PC-9 (cell line): ENCODE measurements around the gene KIDINS220. TPM values are rescaled to one million over a fixed set of nuclear protein-coding genes. Genes with fewer than 3 reads are reported as not detected.

ENCODE experiments used
- BruUV-seq: library from RNA; stranded (reverse); fragments of 400-500 nt; replicated peaks from 2 replicates; lab custom pipeline; 2021; lab: Mats Ljungman, UMichigan
- CTCF ChIA-PET: fragments of 300-600 bp; sonication (Branson Sonifier 250); formaldehyde crosslinking; loops from one replicate; lab custom pipeline; 2022; ENCODE audit warnings: antibody characterized with exemption; lab: Charles Lee
- POLR2A ChIA-PET: fragments of 300-600 bp; sonication (Branson Sonifier 250); formaldehyde crosslinking; loops from one replicate; lab custom pipeline; 2022; ENCODE audit warnings: antibody characterized with exemption; ENCODE audit not compliant: unreplicated experiment; lab: Charles Lee
- DNase-seq, 2 experiments: peaks; one replicate each; pipeline versions ENCODE4 v3.0.0 to v3.0.0-alpha.2; 2015 to 2022; ENCODE audit warnings: mixed read lengths in 1 of 2
- H2AFZ ChIP-seq: fragments of 200-600 bp; sonication (generic); 2 replicates; pipeline ENCODE4 v1.8.1; 2017; ENCODE audit warnings: antibody characterized with exemption
- H3F3A ChIP-seq: fragments of 200-600 bp; sonication (generic); 2 replicates; pipeline ENCODE4 v1.8.1; 2017; ENCODE audit warnings: antibody characterized with exemption, mild to moderate bottlenecking, low read depth; ENCODE audit not compliant: insufficient read depth
- H3K27ac ChIP-seq: fragments of 200-600 bp; sonication (generic); 2 replicates; pipeline ENCODE4 v1.6.1; 2016; ENCODE audit warnings: mixed run types
- H3K27me3 ChIP-seq: fragments of 200-600 bp; sonication (generic); 2 replicates; pipeline ENCODE4 v1.6.1; 2016; ENCODE audit warnings: low read depth, mixed run types; ENCODE audit not compliant: insufficient read depth
- H3K36me3 ChIP-seq: fragments of 200-600 bp; sonication (generic); 2 replicates; pipeline ENCODE4 v1.6.1; 2016; ENCODE audit warnings: low read depth, mixed run types
- H3K4me1 ChIP-seq: fragments of 200-600 bp; sonication (generic); replicated peaks from 2 replicates; pipeline ENCODE4 v1.6.1; 2016; ENCODE audit warnings: mixed run types; ENCODE audit not compliant: insufficient read depth
- H3K4me2 ChIP-seq: fragments of 200-600 bp; sonication (generic); 2 replicates; pipeline ENCODE4 v1.6.1; 2017; ENCODE audit warnings: mixed run types
- H3K4me3 ChIP-seq: fragments of 200-600 bp; sonication (generic); 2 replicates; pipeline ENCODE4 v1.6.1; 2016; ENCODE audit warnings: mixed run types
- H3K79me2 ChIP-seq: fragments of 200-600 bp; sonication (generic); 2 replicates; pipeline ENCODE4 v1.6.1; 2017; ENCODE audit warnings: low read depth, mixed run types
- H3K9me2 ChIP-seq: fragments of 200-600 bp; sonication (generic); 2 replicates; pipeline ENCODE4 v1.8.1; 2017; ENCODE audit warnings: mild to moderate bottlenecking; ENCODE audit not compliant: insufficient read depth
- H3K9me3 ChIP-seq: fragments of 200-600 bp; sonication (generic); 2 replicates; pipeline ENCODE4 v1.8.1; 2016; ENCODE audit warnings: low read depth; ENCODE audit not compliant: insufficient read depth
- H4K20me1 ChIP-seq: fragments of 200-600 bp; sonication (generic); 2 replicates; pipeline ENCODE4 v1.8.1; 2017; ENCODE audit not compliant: insufficient read depth
- CTCF ChIP-seq: fragments of 200-600 bp; sonication (generic); conservative IDR thresholded peaks from 2 replicates; pipeline ENCODE4 v1.6.1; 2017; ENCODE audit warnings: mixed run types, antibody characterized with exemption, mild to moderate bottlenecking, moderate library complexity
- EZH2 ChIP-seq: fragments of 200-600 bp; sonication (generic); IDR thresholded peaks from 2 replicates; pipeline ENCODE4 v1.8.0; 2017; ENCODE audit warnings: antibody characterized with exemption, low read depth
- intact Hi-C: fragments of 100-400 bp; cut with micrococcal nuclease; formaldehyde crosslinking; loops from one replicate; pipeline ENCODE4 v1.10.0; 2022; ENCODE audit not compliant: unreplicated experiment
- total RNA-seq: library from RNA; stranded (reverse); gene quantifications from 2 replicates; pipeline ENCODE4 v1.2.3, GENCODE V29; 2021

The KIDINS220 gene
- total RNA-seq, 1 experiment from 2014 or later = 13.9 TPM

GRCh38 chr2:8827729-8828128, 9.7 kb downstream of the KIDINS220 start:
- no peak for DNase-seq
- Histone ChIP-seq H3K4me1 (no peaks in the 10 kb centered on the region), H3K9me3 (no peaks in the 10 kb centered on the region), H2AFZ (no peak overlapping the region), H3K27me3 (no peaks in the 10 kb centered on the region), H3F3A (0 out of 2 replicates have a peak, but pooled peaks cover 3% of the 10 kb centered on the region), H3K27ac (no peak overlapping the region), H4K20me1 (no peaks in the 10 kb centered on the region; the same call in 1 of the 2 replicates), H3K4me2 (no peak overlapping the region), H3K79me2 (0 out of 2 replicates have a peak, but pooled peaks cover 3% of the 10 kb centered on the region), H3K4me3 (no peak overlapping the region), H3K9me2 (no peaks in the 10 kb centered on the region), H3K36me3 (no peaks in the 10 kb centered on the region)
- POLR2A ChIA-PET = no interaction called here
- intact Hi-C loops = no loop called here
- BruUV-seq = no TSS peak
- CTCF ChIA-PET = no interaction called here
- TF ChIP-seq CTCF = no peak
- TF ChIP-seq EZH2 = no peak

- ChIA-PET POLR2A (no interaction called here), CTCF (no interaction called here)
- no peak overlapping the region for H2AFZ ChIP-seq
- H3F3A ChIP-seq = peaks cover 11% of the 10 kb centered on the region; the same call in 1 of the 2 replicates
- no TSS peak for BruUV-seq
- H4K20me1 ChIP-seq = no peaks in the 10 kb centered on the region
- no peaks in the 10 kb centered on the region for H3K27me3 ChIP-seq
- H3K36me3 ChIP-seq = no peaks in the 10 kb centered on the region; the same call in 1 of the 2 replicates
- no peaks in the 10 kb centered on the region for H3K9me3 ChIP-seq
- no peak for DNase-seq
- 0 out of 2 replicates have a peak, but pooled peaks cover 6% of the 10 kb centered on the region for H3K4me1 ChIP-seq
- H3K4me3 ChIP-seq = no peak overlapping the region
- no peaks in the 10 kb centered on the region for H3K9me2 ChIP-seq
- no peak for TF ChIP-seq EZH2
- TF ChIP-seq CTCF = no peak
- H3K27ac ChIP-seq = no peak overlapping the region
- H3K79me2 ChIP-seq = no peaks in the 10 kb centered on the region
- H3K4me2 ChIP-seq = no peak overlapping the region
- intact Hi-C loops = no loop called here
Observed at GRCh38 chr2:8822218-8822617, 15.2 kb downstream of the KIDINS220 start.

- H4K20me1 ChIP-seq = no peaks in the 10 kb centered on the region
- TF ChIP-seq EZH2 (no peak), CTCF (no peak)
- no peak overlapping the region for H3K4me3 ChIP-seq
- H3K36me3 ChIP-seq = no peaks in the 10 kb centered on the region; the same call in 1 of the 2 replicates
- ChIA-PET CTCF (no interaction called here), POLR2A (interaction anchor here (0.7 kb wide), 1 partner anchor 18 kb away, joined by 4 read pairs; no protein-coding TSS in a partner anchor)
- no peak overlapping the region for H3K27ac ChIP-seq
- no peak overlapping the region for H2AFZ ChIP-seq
- no peak for DNase-seq
- no peaks in the 10 kb centered on the region for H3K79me2 ChIP-seq
- no TSS peak for BruUV-seq
- H3K9me2 ChIP-seq = no peaks in the 10 kb centered on the region
- intact Hi-C loops = no loop called here
- no peak overlapping the region for H3K4me2 ChIP-seq
- H3K9me3 ChIP-seq = no peaks in the 10 kb centered on the region
- H3F3A ChIP-seq = peaks cover 11% of the 10 kb centered on the region; the same call in 1 of the 2 replicates
- no peaks in the 10 kb centered on the region for H3K27me3 ChIP-seq
- 0 out of 2 replicates have a peak, but pooled peaks cover 6% of the 10 kb centered on the region for H3K4me1 ChIP-seq
Observed at GRCh38 chr2:8821276-8822217, 15.9 kb downstream of the KIDINS220 start.
